Measurements from ENCODE around the gene PDE5A.

PDE5A gene

DNA sequence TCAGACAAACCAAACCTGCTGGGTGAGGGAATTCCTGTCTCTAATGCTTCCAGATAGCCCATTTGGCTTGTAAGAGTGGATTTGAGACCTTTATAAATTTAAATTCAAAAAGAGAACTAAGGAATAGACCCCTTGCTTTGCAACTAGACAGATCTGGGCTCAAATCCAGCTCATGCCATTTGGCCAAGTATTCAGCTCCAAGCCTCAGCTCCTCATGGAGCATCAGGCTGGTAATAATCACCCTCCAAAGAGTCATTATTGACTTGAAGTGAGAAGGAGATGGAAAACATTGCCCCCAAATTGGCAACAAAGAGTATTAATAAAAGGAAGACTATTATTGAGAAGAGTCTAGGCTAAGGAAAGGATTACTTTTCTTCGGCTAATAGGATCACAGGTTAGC, 134.7 kb downstream of the PDE5A start:
- H3K79me2 ChIP-seq (ENCODE audit: low read length) = no peaks in the 10 kb centered on the region
- no peaks in the 10 kb centered on the region for H3F3A ChIP-seq (ENCODE audit: insufficient read depth, low read length)
- no peaks in the 10 kb centered on the region for H4K20me1 ChIP-seq (ENCODE audit: insufficient read depth, low read length)
- H3K4me3 ChIP-seq (ENCODE audit: low read length) = no peak overlapping the region
- no peaks in the 10 kb centered on the region for H3K9me3 ChIP-seq (replicated peaks; ENCODE audit: insufficient read depth, low read length)
- H3K36me3 ChIP-seq (replicated peaks; ENCODE audit: insufficient read depth, low read length) = peaks cover 3% of the 10 kb centered on the region; the same call in 1 of the 2 replicates
- TF ChIP-seq, protein P1, sequence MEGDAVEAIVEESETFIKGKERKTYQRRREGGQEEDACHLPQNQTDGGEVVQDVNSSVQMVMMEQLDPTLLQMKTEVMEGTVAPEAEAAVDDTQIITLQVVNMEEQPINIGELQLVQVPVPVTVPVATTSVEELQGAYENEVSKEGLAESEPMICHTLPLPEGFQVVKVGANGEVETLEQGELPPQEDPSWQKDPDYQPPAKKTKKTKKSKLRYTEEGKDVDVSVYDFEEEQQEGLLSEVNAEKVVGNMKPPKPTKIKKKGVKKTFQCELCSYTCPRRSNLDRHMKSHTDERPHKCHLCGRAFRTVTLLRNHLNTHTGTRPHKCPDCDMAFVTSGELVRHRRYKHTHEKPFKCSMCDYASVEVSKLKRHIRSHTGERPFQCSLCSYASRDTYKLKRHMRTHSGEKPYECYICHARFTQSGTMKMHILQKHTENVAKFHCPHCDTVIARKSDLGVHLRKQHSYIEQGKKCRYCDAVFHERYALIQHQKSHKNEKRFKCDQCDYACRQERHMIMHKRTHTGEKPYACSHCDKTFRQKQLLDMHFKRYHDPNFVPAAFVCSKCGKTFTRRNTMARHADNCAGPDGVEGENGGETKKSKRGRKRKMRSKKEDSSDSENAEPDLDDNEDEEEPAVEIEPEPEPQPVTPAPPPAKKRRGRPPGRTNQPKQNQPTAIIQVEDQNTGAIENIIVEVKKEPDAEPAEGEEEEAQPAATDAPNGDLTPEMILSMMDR (IDR thresholded peaks at IDR 0.05; ENCODE audit: low read length) = no peak
- TF ChIP-seq EZH2phosphoT487 (IDR thresholded peaks at IDR 0.05; ENCODE audit: low read length) = no peak
- no peak for TF ChIP-seq EZH2 (optimal IDR thresholded peaks at IDR 0.05; ENCODE audit: low read depth, low read length)
- no peaks in the 10 kb centered on the region for H3K4me1 ChIP-seq (ENCODE audit: low read length)
- H2AFZ ChIP-seq (ENCODE audit: low read length) = no peak overlapping the region
- no peak overlapping the region for H3K27ac ChIP-seq (ENCODE audit: low read length)
- H3K9me2 ChIP-seq (replicated peaks; ENCODE audit: insufficient read depth, low read length) = no peaks in the 10 kb centered on the region
- DNase-seq = no peak
- H3K9ac ChIP-seq (ENCODE audit: low read length) = no peak overlapping the region
- no peaks in the 10 kb centered on the region for H3K27me3 ChIP-seq (replicated peaks; ENCODE audit: insufficient read depth, low read length)
- no peak overlapping the region for H3K4me2 ChIP-seq (ENCODE audit: low read depth, low read length)

DNA sequence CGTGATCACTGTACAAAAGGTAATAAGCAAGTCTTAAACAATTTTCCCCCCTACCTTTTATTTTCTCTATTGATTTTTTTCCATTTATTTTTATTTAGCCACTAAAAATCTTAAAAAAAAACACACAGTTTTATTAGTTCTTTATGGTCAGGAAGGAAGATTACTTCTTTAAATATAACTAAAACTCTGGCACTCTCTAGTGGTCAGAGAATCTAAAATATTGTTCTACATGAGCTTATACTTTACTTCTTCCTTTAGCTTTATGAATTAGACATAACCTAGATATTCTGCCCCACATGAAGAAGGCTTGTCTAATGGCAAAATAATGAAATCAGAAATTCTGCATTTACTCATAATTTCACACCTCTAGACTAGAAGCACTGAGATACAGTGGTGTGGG, 135.2 kb downstream of the PDE5A start:
- no peaks in the 10 kb centered on the region for H4K20me1 ChIP-seq (ENCODE audit: insufficient read depth, low read length)
- H3K4me1 ChIP-seq (ENCODE audit: low read length) = no peaks in the 10 kb centered on the region
- TF ChIP-seq, protein P1 (IDR thresholded peaks at IDR 0.05; ENCODE audit: low read length) = no peak
- TF ChIP-seq EZH2 (optimal IDR thresholded peaks at IDR 0.05; ENCODE audit: low read depth, low read length) = no peak
- no peak for TF ChIP-seq EZH2phosphoT487 (IDR thresholded peaks at IDR 0.05; ENCODE audit: low read length)
- no peak overlapping the region for H2AFZ ChIP-seq (ENCODE audit: low read length)
- H3K4me2 ChIP-seq (ENCODE audit: low read depth, low read length) = no peak overlapping the region
- no peaks in the 10 kb centered on the region for H3K9me2 ChIP-seq (replicated peaks; ENCODE audit: insufficient read depth, low read length)
- H3K9me3 ChIP-seq (replicated peaks; ENCODE audit: insufficient read depth, low read length) = no peaks in the 10 kb centered on the region
- no peak for DNase-seq
- no peak overlapping the region for H3K4me3 ChIP-seq (ENCODE audit: low read length)
- H3K9ac ChIP-seq (ENCODE audit: low read length) = no peak overlapping the region
- H3F3A ChIP-seq (ENCODE audit: insufficient read depth, low read length) = no peaks in the 10 kb centered on the region
- H3K79me2 ChIP-seq (ENCODE audit: low read length) = no peaks in the 10 kb centered on the region
- no peaks in the 10 kb centered on the region for H3K27me3 ChIP-seq (replicated peaks; ENCODE audit: insufficient read depth, low read length)
- H3K27ac ChIP-seq (ENCODE audit: low read length) = no peak overlapping the region
- peaks cover 3% of the 10 kb centered on the region; the same call in 1 of the 2 replicates for H3K36me3 ChIP-seq (replicated peaks; ENCODE audit: insufficient read depth, low read length)

DNA sequence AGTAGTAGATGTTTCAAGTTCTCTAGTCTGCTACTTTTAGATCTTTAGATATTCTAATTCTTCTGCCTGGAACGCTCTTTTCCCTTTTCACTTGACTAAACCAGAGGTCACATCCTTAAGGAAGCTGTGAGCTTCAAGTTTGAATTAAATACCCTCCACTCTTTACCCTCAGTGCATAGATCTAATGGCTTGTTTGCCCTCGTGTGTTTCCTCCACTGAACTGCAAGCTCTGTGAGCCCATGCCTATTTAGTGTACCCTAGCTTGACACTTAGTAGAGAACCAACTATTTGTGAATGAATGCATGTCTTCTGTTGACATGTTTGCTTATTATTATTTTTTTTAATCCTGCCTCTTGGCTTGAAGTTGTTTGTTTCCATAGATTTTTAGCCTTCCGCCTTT, 138.3 kb downstream of the PDE5A start:
- no peak overlapping the region for H2AFZ ChIP-seq (ENCODE audit: low read length)
- H3K9ac ChIP-seq (ENCODE audit: low read length) = no peak overlapping the region
- H3K4me3 ChIP-seq (ENCODE audit: low read length) = no peak overlapping the region
- no peaks in the 10 kb centered on the region for H3K36me3 ChIP-seq (replicated peaks; ENCODE audit: insufficient read depth, low read length)
- DNase-seq = no peak
- TF ChIP-seq EZH2phosphoT487 (IDR thresholded peaks at IDR 0.05; ENCODE audit: low read length) = no peak
- TF ChIP-seq, protein P1 (IDR thresholded peaks at IDR 0.05; ENCODE audit: low read length) = peak; percentile 15
- no peaks in the 10 kb centered on the region for H3K9me3 ChIP-seq (replicated peaks; ENCODE audit: insufficient read depth, low read length)
- H3K27me3 ChIP-seq (replicated peaks; ENCODE audit: insufficient read depth, low read length) = no peaks in the 10 kb centered on the region
- H3K4me1 ChIP-seq (ENCODE audit: low read length) = no peaks in the 10 kb centered on the region
- no peaks in the 10 kb centered on the region for H3F3A ChIP-seq (ENCODE audit: insufficient read depth, low read length)
- H4K20me1 ChIP-seq (ENCODE audit: insufficient read depth, low read length) = no peaks in the 10 kb centered on the region
- H3K4me2 ChIP-seq (ENCODE audit: low read depth, low read length) = no peak overlapping the region
- no peaks in the 10 kb centered on the region for H3K79me2 ChIP-seq (ENCODE audit: low read length)
- no peaks in the 10 kb centered on the region for H3K9me2 ChIP-seq (replicated peaks; ENCODE audit: insufficient read depth, low read length)
- no peak overlapping the region for H3K27ac ChIP-seq (ENCODE audit: low read length)

Measured in MM.1S (cell line).